ENCODE results near the gene SHC4.
"Not testable (repeated sequence)": the region's sequence is repeated elsewhere in the genome, so short reads cannot be mapped to it uniquely, and the experiment has no call there.

Gene SHC4

GRCh38 chr15:48790466-48791115 lies 173.1 kb downstream of the SHC4 start:
- DNase-seq, result not testable (repeated sequence)

- no peak for DNase-seq
These were observed 178.0 kb downstream of the SHC4 start for GRCh38 chr15:48785712-48786111.

GRCh38 chr15:48785195-48785594 lies 178.5 kb downstream of the SHC4 start:
- DNase-seq, result no peak

GRCh38 chr15:48784756-48785155 lies 179.0 kb downstream of the SHC4 start:
- DNase-seq, result no peak

GRCh38 chr15:48782911-48783310 lies 180.8 kb downstream of the SHC4 start:
- DNase-seq, result no peak

- no peak for DNase-seq
These were observed 182.1 kb downstream of the SHC4 start for GRCh38 chr15:48781481-48782081.

GRCh38 chr15:48781017-48781416 lies 182.7 kb downstream of the SHC4 start:
- no peak for DNase-seq

GRCh38 chr15:48778331-48778730 lies 185.4 kb downstream of the SHC4 start:
- DNase-seq, result no peak

GRCh38 chr15:48777645-48778330 lies 185.9 kb downstream of the SHC4 start:
- DNase-seq, result no peak

- no peak for DNase-seq
These were observed 188.2 kb downstream of the SHC4 start for GRCh38 chr15:48775546-48775945.

- DNase-seq, result no peak
These were observed 189.2 kb downstream of the SHC4 start for GRCh38 chr15:48774484-48774883.
